A549 (cell line): ENCODE measurements around the gene FIBCD1. TPM values are rescaled to one million over a fixed set of nuclear protein-coding genes. Genes with fewer than 3 reads are reported as not detected.

Experiments
- ATAC-seq, 2 experiments: fragments of 200-7000 bp in 1 of 2; fragments of >200 bp in 1 of 2; cut with Nextera tagmentation in 1 of 2; cut with Tn5 transposase in 1 of 2; 3 replicates each; pipeline versions ENCODE4 v1.8.0 to v1.9.1; 2018 to 2020; ENCODE audit warnings: mild to moderate bottlenecking in 1 of 2, moderate library complexity in 1 of 2
- CTCF ChIA-PET: fragments of 300-600 bp; sonication (Branson Sonifier 250); formaldehyde crosslinking; extraction: SDS; loops from one replicate; lab custom pipeline; 2021; ENCODE audit warnings: antibody characterized with exemption, inconsistent platforms; lab: Yijun Ruan, JAX
- POLR2A ChIA-PET: fragments of 350-600 bp; formaldehyde crosslinking; extraction: SDS; loops from one replicate; lab custom pipeline; 2021; ENCODE audit warnings: antibody characterized with exemption, inconsistent platforms; lab: Yijun Ruan, JAX
- DNase-seq, 2 experiments: peaks; one replicate each; pipeline versions ENCODE4 v3.0.0 to v3.0.0-alpha.2; 2011 to 2016; ENCODE audit warnings: low read depth in 1 of 2, low spot score in 1 of 2
- FAIRE-seq: peaks from 2 replicates; lab custom pipeline; 2011; peaks lifted over from hg19 to GRCh38; lab: Jason Lieb, UNC
- H3K27ac ChIP-seq, 2 experiments: fragments of >200 bp; sonication (Bioruptor Twin); formaldehyde crosslinking; 3 replicates each; pipeline ENCODE4 v1.5.1; 2016 to 2017
- H3K4me1 ChIP-seq: fragments of >200 bp; sonication (Bioruptor Twin); formaldehyde crosslinking; 3 replicates; pipeline ENCODE4 v1.6.1; 2016
- H3K4me2 ChIP-seq: fragments of >200 bp; sonication (Bioruptor Twin); formaldehyde crosslinking; 3 replicates; pipeline ENCODE4 v1.6.1; 2016
- H3K4me3 ChIP-seq: fragments of >200 bp; sonication (Bioruptor Twin); formaldehyde crosslinking; 3 replicates; pipeline ENCODE4 v1.5.1; 2016
- H3K9me3 ChIP-seq: fragments of >200 bp; sonication (Bioruptor Twin); formaldehyde crosslinking; 3 replicates; pipeline ENCODE4 v1.6.1; 2016
- CHD4 ChIP-seq: fragments of 200-600 bp; sonication (generic); IDR thresholded peaks from 2 replicates; pipeline ENCODE4 v1.6.1; 2016; ENCODE audit warnings: antibody characterized with exemption, mild to moderate bottlenecking, borderline replicate concordance
- CTCF ChIP-seq: fragments of >200 bp; sonication (Bioruptor Twin); formaldehyde crosslinking; IDR thresholded peaks from 3 replicates; pipeline ENCODE4 v1.5.1; 2016
- E2F6 ChIP-seq: IDR thresholded peaks from 2 replicates; pipeline ENCODE4 v1.6.1; 2012; ENCODE audit warnings: low read depth, borderline replicate concordance
- EHMT2 ChIP-seq: fragments of 200-600 bp; sonication (generic); IDR thresholded peaks from 2 replicates; pipeline ENCODE4 v1.6.1; 2016; ENCODE audit warnings: antibody characterized with exemption, low read depth, mild to moderate bottlenecking, moderate library complexity
- ELK1 ChIP-seq: fragments of 150-350 bp; IDR thresholded peaks from 2 replicates; pipeline ENCODE4 v1.6.1; 2014; ENCODE audit warnings: low read depth, mild to moderate bottlenecking, low read length
- FOXS1 ChIP-seq: fragments of 250-450 bp; sonication (Bioruptor Pico); IDR thresholded peaks from 2 replicates; pipeline ENCODE4 v1.5.0; 2020; ENCODE audit warnings: mild to moderate bottlenecking, moderate library complexity
- GATA3 ChIP-seq: IDR thresholded peaks from 2 replicates; pipeline ENCODE4 v1.6.1; 2012; ENCODE audit warnings: borderline replicate concordance
- HDAC2 ChIP-seq: fragments of 200-600 bp; sonication (generic); IDR thresholded peaks from 2 replicates; pipeline ENCODE4 v1.6.1; 2016
- HES2 ChIP-seq: fragments of >200 bp; sonication (Bioruptor Twin); formaldehyde crosslinking; IDR thresholded peaks from 2 replicates; pipeline ENCODE4 v1.6.1; 2016
- HMGXB4 ChIP-seq: fragments of 250-450 bp; sonication (Bioruptor Pico); IDR thresholded peaks from 2 replicates; pipeline ENCODE4 v1.5.0; 2021; ENCODE audit warnings: mild to moderate bottlenecking, moderate library complexity, borderline replicate concordance
- HOXB13 ChIP-seq: fragments of 250-450 bp; sonication (Bioruptor Pico); IDR thresholded peaks from 2 replicates; pipeline ENCODE4 v1.5.0; 2020; ENCODE audit warnings: low read depth, mild to moderate bottlenecking, moderate library complexity
- MAFK ChIP-seq: fragments of 450-650 bp; IDR thresholded peaks from 2 replicates; pipeline ENCODE4 v1.6.1; 2014; ENCODE audit not compliant: partially characterized antibody
- PHF8 ChIP-seq: fragments of 200-600 bp; sonication (generic); IDR thresholded peaks from 2 replicates; pipeline ENCODE4 v1.6.1; 2016; ENCODE audit warnings: low read depth, mild to moderate bottlenecking, antibody characterized with exemption, moderate library complexity, borderline replicate concordance
- RAD21 ChIP-seq, 2 experiments: fragments of >200 bp in 1 of 2; sonication (Bioruptor Twin) in 1 of 2; formaldehyde crosslinking in 1 of 2; IDR thresholded peaks in 1 of 2; conservative IDR thresholded peaks in 1 of 2; 2 replicates in 1 of 2; 3 replicates in 1 of 2; pipeline ENCODE4 v1.6.1; 2012 to 2018; ENCODE audit warnings: inconsistent platforms in 1 of 2
- RCOR1 ChIP-seq: fragments of 150-350 bp; IDR thresholded peaks from 2 replicates; pipeline ENCODE4 v1.6.1; 2014; ENCODE audit warnings: antibody characterized with exemption, low read length, low read depth
- RNF2 ChIP-seq: fragments of 200-600 bp; sonication (generic); IDR thresholded peaks from 2 replicates; pipeline ENCODE4 v1.6.1; 2016; ENCODE audit warnings: low read depth, mild to moderate bottlenecking, antibody characterized with exemption, moderate library complexity, borderline replicate concordance
- whole genome bisulfite sequencing: methylation state at CpG from one replicate; pipeline ENCODE4 v1.1.6; 2017; ENCODE audit errors: missing lambda C conversion rate; 5-methylcytosine and 5-hydroxymethylcytosine counted together
- polyA plus RNA-seq, 4 experiments: library from polyadenylated mRNA; depleted of rRNA in 3 of 4; stranded (reverse); fragments of >200 nt; fragmentation: RNase III in 1 of 4; extraction: RNeasy Plus Mini Kit Qiagen cat#74134 plus additional on column Dnase treatment in 1 of 4; gene quantifications; 2 replicates in 3 of 4; 3 replicates in 1 of 4; pipeline ENCODE4 v1.2.3, GENCODE V29; 2011 to 2017

Gene FIBCD1
- polyA plus RNA-seq, 2 of the 4 experiments (the other 2 are of a cell fraction) = 4.8 to 4.9 TPM

GRCh38 chr9:130940027-130940549 lies 1.0 kb upstream of the FIBCD1 start:
- H3K4me1 ChIP-seq = peaks cover 47% of the 10 kb centered on the region
- H3K27ac ChIP-seq = peak overlapping the region; percentile 78 to 90; a peak in 5 of 6 replicates
- no peak for TF ChIP-seq MAFK
- TF ChIP-seq HDAC2 = no peak
- no peak for TF ChIP-seq GATA3
- TF ChIP-seq HES2 = no peak
- 17% methylated on average over 29 of the region's 32 CpGs for WGBS
- ATAC-seq = peak in 1 of 2 experiments; percentile 4; a peak in 3 of 6 replicates
- ChIA-PET CTCF (interaction anchor here (0.7 to 7.8 kb wide), 11 partner anchors 8 to 238 kb away, joined by 3 to 78 read pairs (median 4); no protein-coding TSS in a partner anchor), POLR2A (no interaction called here)
- FAIRE-seq = no peak
- peak overlapping the region; percentile 94 for H3K4me2 ChIP-seq
- peak overlapping the region; percentile 63 for H3K4me3 ChIP-seq
- H3K9me3 ChIP-seq = no peaks in the 10 kb centered on the region
- no peak for DNase-seq

- H3K4me3 ChIP-seq = peak overlapping the region; percentile 63
- DNase-seq = no peak
- peak overlapping the region; percentile 78 to 90 for H3K27ac ChIP-seq
- no peak for FAIRE-seq
- 0% methylated on average over 9 of the region's 75 CpGs for WGBS
- peak overlapping the region; percentile 94 for H3K4me2 ChIP-seq
- peak; percentile 22 to 34; a peak in 3 of 6 replicates for ATAC-seq
- TF ChIP-seq HMGXB4 = no peak
- TF ChIP-seq E2F6 = no peak
- no peak for TF ChIP-seq FOXS1 (CRISPR knock-in tag)
- no peak for TF ChIP-seq RAD21 (conservative IDR thresholded peaks at IDR 0.05 in 1 of 2, IDR thresholded peaks at IDR 0.05 in 1 of 2)
- TF ChIP-seq CHD4 = no peak
- TF ChIP-seq ELK1 = no peak
- TF ChIP-seq EHMT2 = no peak
- TF ChIP-seq CTCF = no peak; the same call in 2 of the 3 replicates
- TF ChIP-seq HOXB13 (CRISPR knock-in tag) = no peak
- TF ChIP-seq PHF8 = no peak
- no peak for TF ChIP-seq RNF2
- TF ChIP-seq RCOR1 = no peak
- ChIA-PET POLR2A (no interaction called here), CTCF (interaction anchor here (0.7 to 7.8 kb wide), 13 partner anchors 9 to 237 kb away, joined by 3 to 78 read pairs (median 4); no protein-coding TSS in a partner anchor)
- H3K9me3 ChIP-seq = no peaks in the 10 kb centered on the region
- peaks cover 41% of the 10 kb centered on the region for H3K4me1 ChIP-seq
Measured at GRCh38 chr9:130939405-130940026, 469 bp upstream of the FIBCD1 start.
